T-helper 1 cell (primary cell): ENCODE results near the gene PFKFB3.
"Not testable (repeated sequence)": the region's sequence is repeated elsewhere in the genome, so short reads cannot be mapped to it uniquely, and the experiment has no call there.

Experiments used
- DNase-seq, 5 donors: peaks; one replicate each; pipeline ENCODE4 v3.0.0-alpha.2; 2012 to 2020

The PFKFB3 gene

GRCh38 chr10:6275022-6275997 lies 72.6 kb downstream of the PFKFB3 start:
- peak; percentile 73 to 86 (median 86) for DNase-seq

GRCh38 chr10:6276356-6276755 lies 73.6 kb downstream of the PFKFB3 start:
- DNase-seq = no peak

DNA sequence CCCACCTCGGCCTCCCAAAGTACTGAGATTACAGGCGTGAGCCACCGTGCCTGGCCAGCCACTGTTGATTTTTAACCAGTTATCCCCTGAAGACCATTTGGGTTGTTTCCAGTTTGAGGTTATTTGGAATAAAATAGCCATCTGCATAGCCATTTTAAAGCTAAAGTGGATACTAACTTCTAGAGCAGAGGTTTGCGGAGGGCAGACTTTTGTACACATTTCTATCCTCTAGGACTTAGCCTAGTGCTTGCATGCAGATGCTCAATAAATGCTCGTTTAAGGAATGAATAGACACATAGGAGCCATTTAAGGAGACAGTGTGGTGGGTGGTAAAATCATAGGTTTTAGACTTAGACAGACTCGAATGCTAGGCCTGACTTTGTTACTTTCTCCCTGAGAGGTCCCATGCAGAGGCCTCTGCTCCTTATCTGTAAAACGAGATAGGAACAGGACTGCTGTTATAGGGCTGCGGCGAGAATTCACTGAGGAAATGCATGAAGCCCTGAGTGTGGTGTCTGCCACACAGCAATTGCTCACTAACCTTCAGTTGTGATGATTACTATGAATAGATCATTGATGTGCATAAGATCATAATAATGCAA lies 75.9 kb downstream of the PFKFB3 start:
- DNase-seq = no peak

- no peak for DNase-seq
Measured at GRCh38 chr10:6279540-6280267, 77.0 kb downstream of the PFKFB3 start.

DNA sequence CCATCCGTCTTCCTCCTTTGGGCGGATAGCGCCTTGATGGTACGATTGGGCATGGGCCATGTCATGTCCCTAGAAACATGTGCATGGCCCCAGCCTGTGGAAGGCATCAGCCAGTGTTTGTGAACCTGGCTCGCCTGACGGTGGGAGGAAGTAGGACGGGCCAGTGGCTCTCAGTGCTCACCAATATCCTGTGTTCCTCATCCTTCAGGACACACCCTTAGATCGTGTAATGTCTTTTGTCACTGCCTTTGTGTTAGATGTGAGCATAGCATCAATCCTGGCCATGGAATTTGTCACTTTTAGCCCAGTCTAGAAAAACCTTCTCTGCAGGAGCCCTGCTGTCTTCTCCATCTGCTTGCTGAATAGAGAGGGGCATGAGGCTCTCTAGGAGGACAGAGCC lies 77.6 kb downstream of the PFKFB3 start:
- DNase-seq = no peak

DNA sequence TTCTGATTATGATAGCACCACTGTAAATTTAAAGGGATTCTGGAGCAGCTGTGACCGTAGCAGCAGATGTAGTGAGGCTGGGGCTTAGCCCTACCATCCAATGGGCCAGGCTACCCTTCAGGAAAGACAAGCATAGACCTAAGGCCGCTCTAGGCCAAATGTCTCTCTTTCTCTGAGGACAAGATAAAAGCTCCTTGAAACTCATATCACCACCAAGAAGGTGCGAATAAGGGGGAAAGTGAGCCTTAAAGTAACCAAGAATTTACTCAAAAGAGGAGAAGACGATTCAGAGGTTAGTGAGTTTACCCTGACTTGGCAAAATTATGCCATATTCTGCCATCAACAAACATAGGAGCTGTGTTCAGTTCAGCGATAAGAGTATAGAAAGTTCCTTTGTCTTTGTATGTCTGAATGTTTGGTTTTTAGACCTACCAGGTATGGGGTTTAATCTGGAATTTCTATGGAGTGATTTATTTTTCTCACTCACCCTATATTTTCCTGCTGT lies 79.8 kb downstream of the PFKFB3 start:
- DNase-seq = no peak

DNA sequence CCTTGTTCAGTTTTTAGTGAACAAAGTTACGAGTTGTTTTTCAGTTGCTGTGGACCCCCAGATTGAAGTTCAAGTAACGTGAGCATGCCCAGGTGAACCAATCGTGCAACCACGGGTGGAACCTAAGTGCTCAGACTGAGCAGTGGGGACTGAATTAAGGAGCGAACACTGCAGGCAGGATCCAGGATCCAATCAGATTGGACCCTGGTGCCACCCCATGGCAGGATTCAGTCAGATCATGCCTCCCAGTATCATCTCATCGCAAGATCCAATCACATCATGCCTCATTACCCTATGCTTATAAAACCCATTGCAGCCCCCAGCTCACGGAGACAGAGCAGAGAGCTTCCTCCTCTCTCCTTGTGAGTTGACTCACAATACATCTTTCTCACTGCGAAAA lies 80.9 kb downstream of the PFKFB3 start:
- DNase-seq = no peak

DNA sequence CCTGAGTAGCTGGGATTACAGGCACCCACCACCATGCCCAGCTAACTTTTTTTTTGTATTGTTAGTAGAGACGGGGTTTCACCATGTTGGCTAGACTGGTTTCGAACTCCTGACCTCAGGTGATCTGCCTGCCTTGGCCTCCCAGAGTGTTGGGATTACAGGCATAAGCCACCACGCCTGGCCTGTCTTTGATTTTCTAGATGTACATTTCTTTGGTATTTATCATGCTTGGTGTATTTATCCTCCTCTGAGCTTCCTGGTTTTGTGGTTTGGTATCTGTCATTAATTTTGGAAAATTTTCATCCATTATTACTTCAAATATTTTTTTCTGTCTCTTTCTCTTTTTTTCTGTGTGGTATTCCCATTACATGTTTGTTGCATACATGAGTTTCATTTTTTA lies 87.9 kb downstream of the PFKFB3 start:
- DNase-seq = not testable (repeated sequence)

DNA sequence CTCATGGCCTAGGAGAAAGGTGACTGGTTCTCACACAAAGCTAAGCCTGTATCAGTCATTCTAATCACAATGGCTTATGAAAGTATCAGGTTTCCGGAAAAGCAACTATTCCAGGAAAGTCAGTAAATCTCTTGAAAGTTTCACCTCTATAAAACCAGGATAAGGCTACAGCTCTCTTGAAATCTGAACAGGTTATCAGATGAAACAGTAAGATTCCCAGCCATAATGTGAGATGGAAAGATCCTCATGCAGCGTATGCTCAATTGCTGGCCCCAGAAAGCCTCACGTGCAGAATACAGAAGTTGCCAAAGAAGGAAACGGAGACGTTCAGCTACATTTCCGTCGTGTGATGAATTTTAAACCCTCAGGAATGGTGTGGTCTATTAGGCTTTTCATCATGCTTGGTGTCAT lies 90.0 kb downstream of the PFKFB3 start:
- DNase-seq = no peak

DNA sequence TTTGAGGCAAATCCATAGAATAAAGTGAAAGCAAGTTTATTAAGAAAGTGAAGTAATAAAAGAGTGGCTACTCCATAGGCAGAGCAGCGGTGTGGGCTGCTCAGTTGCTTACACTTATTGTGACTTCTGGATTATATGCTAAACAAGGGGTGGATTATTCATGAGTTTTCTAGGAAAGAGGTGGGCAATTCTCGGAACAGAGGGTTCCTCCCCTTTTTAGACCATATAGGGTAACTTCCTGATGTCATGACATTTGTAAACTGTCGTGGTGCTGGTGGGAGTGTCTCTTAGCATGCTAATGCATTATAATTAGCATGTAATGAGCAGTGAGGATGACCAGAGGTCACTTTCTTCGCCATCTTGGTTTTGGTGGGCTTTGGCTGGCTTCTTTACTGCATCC lies 93.7 kb downstream of the PFKFB3 start:
- DNase-seq = peak in 1 of 5 donors; percentile 21

DNA sequence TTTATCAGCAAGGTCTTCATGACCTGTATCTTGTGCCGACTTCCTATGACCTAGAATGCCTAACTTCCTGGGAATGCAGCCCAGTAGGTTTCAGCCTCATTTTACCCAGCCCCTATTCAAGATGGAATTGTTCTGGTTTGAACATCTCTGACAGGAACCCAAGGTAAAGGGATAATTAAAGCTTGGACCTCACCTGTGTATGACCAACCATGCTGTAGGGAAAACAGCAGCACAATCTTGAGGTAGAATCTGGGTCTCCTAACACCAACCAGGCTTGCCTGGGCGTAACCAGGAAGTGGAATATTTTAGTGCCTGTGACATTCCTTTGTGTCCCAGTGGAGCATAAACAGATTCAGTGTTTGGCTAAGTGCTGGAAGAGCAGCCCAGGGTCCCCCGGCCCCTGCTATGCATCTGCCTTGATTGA lies 94.1 kb downstream of the PFKFB3 start:
- no peak for DNase-seq

- no peak for DNase-seq
Measured at GRCh38 chr10:6297522-6297921, 94.8 kb downstream of the PFKFB3 start.

DNA sequence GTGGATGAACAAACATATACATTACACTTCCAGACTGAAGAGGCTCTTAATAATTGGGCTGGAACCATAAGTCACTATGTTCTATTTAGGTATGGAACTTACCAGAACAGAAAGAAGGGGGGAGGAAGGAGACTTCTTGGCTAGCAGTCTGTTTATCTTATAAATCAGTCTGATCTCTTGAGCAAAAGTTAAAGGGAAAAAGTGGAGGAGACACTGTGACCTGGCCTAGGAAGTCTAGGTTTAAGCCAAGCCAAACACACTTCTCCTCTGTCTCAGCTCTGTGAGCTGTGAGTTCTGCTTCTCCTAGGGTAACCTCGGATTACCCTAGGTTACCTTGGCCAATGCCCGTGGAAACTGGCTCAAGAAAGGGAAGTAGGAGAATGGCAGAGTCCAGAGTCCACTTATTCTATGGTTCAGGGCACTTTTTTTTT lies 95.2 kb downstream of the PFKFB3 start:
- no peak for DNase-seq

GRCh38 chr10:6298428-6298827 lies 95.7 kb downstream of the PFKFB3 start:
- no peak for DNase-seq

DNA sequence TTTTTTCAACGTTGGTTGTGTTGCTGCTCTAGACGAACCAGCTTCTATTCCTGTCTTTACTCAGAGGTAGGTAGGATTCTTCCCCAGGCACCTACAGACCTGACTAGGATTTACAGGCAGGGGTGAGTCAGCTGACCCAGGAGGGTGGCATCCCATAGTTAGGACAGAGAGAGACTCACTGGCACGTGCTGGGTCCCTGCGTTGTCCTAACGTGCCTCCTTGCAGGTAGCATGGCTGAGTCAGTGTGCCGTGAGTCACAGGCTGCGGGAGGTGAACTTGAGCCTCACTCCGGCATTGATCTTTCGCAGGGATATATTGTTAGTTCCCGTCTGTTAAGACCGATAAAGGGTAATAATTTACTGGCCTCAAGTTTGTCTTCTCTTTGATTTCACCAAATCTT lies 96.5 kb downstream of the PFKFB3 start:
- no peak for DNase-seq

- DNase-seq = no peak
Measured at GRCh38 chr10:6299743-6300105, 97.0 kb downstream of the PFKFB3 start.

- peak in 3 of 5 donors; percentile 3 to 70 (median 12) for DNase-seq
Measured at GRCh38 chr10:6300106-6300783, 97.5 kb downstream of the PFKFB3 start.

- DNase-seq = no peak
Measured at GRCh38 chr10:6300784-6301460, 98.2 kb downstream of the PFKFB3 start.

DNA sequence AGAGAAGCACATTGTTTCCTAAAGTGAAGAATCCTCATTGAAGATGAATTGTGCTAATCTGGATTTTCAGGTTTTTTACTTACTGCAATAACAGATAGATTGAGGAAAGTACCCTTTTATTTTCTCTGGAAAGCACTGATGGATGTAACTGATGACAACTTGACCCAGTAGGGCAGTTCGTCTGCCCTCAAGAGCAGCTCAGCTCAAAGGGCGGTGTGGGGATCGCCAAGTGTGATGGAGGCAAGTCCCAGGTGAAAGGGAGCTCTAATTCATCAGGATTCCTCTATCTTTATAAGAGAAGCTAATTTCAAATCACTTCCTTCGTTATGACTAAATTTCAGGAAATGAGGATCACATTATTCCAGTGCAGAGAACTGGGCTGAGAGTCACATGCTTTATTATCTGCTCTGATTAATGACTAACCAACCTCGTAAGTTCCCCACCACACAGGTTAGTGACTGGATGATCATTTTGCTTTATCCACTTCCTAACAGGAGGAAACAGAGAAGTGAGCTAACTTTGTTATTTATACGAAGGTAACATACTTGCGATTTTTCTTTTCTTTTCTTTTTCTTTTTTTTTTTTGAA lies 98.8 kb downstream of the PFKFB3 start:
- DNase-seq = no peak
